HepG2 (cell line): ENCODE data around the gene TPPP2. TPM values are rescaled to one million over a fixed set of nuclear protein-coding genes. Genes with fewer than 3 reads are reported as not detected.

Source experiments
- IRF2 ChIP-seq: IDR thresholded peaks from 2 replicates; pipeline ENCODE4 v1.6.1; 2018; ENCODE audit warnings: missing genetic modification reagents, missing compliant biosample characterization
- MAFK ChIP-seq, 2 experiments: IDR thresholded peaks in 1 of 2; conservative IDR thresholded peaks in 1 of 2; 2 replicates each; pipeline ENCODE4 v1.6.1; 2011; ENCODE audit warnings: improper control_type of control experiment in 2 of 2, low read length in 2 of 2
- NFIB ChIP-seq: sonication (generic); formaldehyde crosslinking; IDR thresholded peaks from 2 replicates; pipeline ENCODE4 v1.9.0; 2021; ENCODE audit warnings: missing genetic modification reagents, mild to moderate bottlenecking, borderline replicate concordance
- PTBP1 ChIP-seq: fragments of 200-400 bp; formaldehyde crosslinking; IDR thresholded peaks from 2 replicates; pipeline ENCODE4 v1.6.1; 2018; ENCODE audit warnings: low read length, low read depth; ENCODE audit not compliant: poor library complexity, severe bottlenecking
- ZC3H4 ChIP-seq: sonication (generic); formaldehyde crosslinking; IDR thresholded peaks from 2 replicates; pipeline ENCODE4 v1.4.0; 2020; ENCODE audit warnings: missing genetic modification reagents, borderline replicate concordance
- ZKSCAN8 ChIP-seq: IDR thresholded peaks from 2 replicates; pipeline ENCODE4 v1.6.1; 2016; ENCODE audit warnings: borderline replicate concordance, missing genetic modification reagents, missing compliant biosample characterization
- ZNF30 ChIP-seq: sonication (generic); formaldehyde crosslinking; IDR thresholded peaks from 2 replicates; pipeline ENCODE4 v1.5.0; 2020; ENCODE audit warnings: mild to moderate bottlenecking, missing genetic modification reagents
- ZNF350 ChIP-seq: sonication (generic); formaldehyde crosslinking; IDR thresholded peaks from 2 replicates; pipeline ENCODE4 v1.4.0; 2020; ENCODE audit warnings: mild to moderate bottlenecking, low read depth, missing genetic modification reagents, borderline replicate concordance
- ZNF530 ChIP-seq: sonication (generic); formaldehyde crosslinking; IDR thresholded peaks from 2 replicates; pipeline ENCODE4 v1.5.0; 2020; ENCODE audit warnings: low read depth, mild to moderate bottlenecking, missing genetic modification reagents
- ZNF891 ChIP-seq: sonication (generic); formaldehyde crosslinking; IDR thresholded peaks from 2 replicates; pipeline ENCODE4 v1.5.0; 2020; ENCODE audit warnings: mild to moderate bottlenecking, missing genetic modification reagents
- polyA plus RNA-seq, 8 experiments: library from polyadenylated mRNA; depleted of rRNA in 3 of 8; stranded (reverse) in 7 of 8; unstranded in 1 of 8; fragments of >200 nt; fragmentation: Illumina TruSeq in 4 of 8; extraction: Trizol in 4 of 8; gene quantifications; 2 replicates each; pipeline versions ENCODE4 v1.2.1 to v1.2.3, GENCODE V29; 2011 to 2016; ENCODE audit warnings: low read depth in 4 of 8, missing spikeins in 1 of 8, mixed read lengths in 1 of 8; ENCODE audit not compliant: insufficient read depth in 1 of 8
- total RNA-seq, 5 experiments: library from RNA; depleted of rRNA; stranded (reverse); fragments of >200 nt; fragmentation: Illumina TruSeq; extraction: Trizol; gene quantifications; 2 replicates each; pipeline ENCODE4 v1.2.3, GENCODE V29; 2016; ENCODE audit warnings: low read depth in 1 of 5
- TF ChIP-seq, protein P1 (sequence below): sonication (generic); formaldehyde crosslinking; IDR thresholded peaks from 2 replicates; pipeline ENCODE4 v1.4.0; 2020; ENCODE audit warnings: missing genetic modification reagents, mild to moderate bottlenecking, borderline replicate concordance
- TF ChIP-seq, protein P2 (sequence below): IDR thresholded peaks from 2 replicates; pipeline ENCODE4 v1.6.1; 2016; ENCODE audit warnings: missing biosample characterization, missing genetic modification reagents, low read depth
- TF ChIP-seq, protein P3 (sequence below): fragments of 450-650 bp; IDR thresholded peaks from 2 replicates; pipeline ENCODE4 v1.6.1; 2017; ENCODE audit warnings: mild to moderate bottlenecking
- TF ChIP-seq, protein P4 (sequence below): sonication (generic); formaldehyde crosslinking; IDR thresholded peaks from 2 replicates; pipeline ENCODE4 v1.4.0; 2020; ENCODE audit warnings: missing genetic modification reagents, borderline replicate concordance
- TF ChIP-seq, protein P5 (sequence below): sonication (generic); formaldehyde crosslinking; IDR thresholded peaks from 2 replicates; pipeline ENCODE4 v1.5.1; 2020; ENCODE audit warnings: mild to moderate bottlenecking, moderate library complexity, missing genetic modification reagents

TPPP2 gene
- total and polyA plus RNA-seq, 2 of the 13 experiments (the other 11 are each of a cell fraction or from before 2014, with no cell fraction given): 0.58 to 4.2 TPM

DNA sequence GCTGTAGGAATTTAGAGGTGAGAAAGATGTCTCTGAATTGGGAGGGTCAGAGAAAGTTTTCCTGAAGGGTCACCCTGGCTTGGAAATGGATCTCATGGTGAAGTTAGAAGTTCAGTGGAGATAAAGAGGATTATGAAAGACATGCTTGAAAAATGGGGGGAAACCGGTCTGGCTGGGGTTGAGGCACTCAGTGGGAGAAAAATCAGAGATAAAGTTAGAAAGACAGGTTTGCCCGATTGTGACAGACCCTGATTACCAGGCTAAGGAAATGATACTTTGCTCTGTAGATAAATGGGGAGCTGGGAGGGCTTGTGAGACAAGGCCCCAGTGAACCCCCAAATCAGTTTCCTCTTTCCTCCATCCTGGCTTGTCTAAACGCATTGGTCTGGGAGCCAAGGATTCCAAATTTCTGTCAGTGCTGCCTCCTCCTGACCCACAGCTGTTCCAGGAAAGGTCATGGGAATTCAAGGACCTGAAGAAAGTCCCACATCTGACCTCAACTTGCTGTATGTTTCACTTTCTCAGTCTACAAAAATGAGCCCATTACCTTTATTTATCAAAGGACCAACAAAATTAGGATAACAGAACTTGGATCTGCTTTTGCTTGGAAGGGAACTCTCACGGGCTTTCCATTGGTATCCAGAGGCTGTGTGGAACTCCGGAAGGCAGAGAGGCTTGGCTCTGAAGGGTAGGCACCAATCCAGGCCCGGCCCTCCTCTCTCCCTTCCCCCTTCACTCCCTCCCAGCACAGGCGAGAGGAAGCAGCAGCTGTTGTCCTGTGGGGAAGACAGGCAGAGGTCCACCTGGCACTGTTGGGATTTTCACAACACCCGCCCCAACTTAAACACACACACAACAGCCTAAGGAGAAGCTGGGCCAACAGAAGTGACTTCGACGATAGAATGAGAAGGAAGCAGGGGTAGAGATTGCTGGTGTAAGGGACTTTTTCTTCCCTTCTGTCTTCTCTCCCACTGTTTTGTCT, 8.7 kb downstream of the TPPP2 start (continued):
- TF ChIP-seq, protein P1, sequence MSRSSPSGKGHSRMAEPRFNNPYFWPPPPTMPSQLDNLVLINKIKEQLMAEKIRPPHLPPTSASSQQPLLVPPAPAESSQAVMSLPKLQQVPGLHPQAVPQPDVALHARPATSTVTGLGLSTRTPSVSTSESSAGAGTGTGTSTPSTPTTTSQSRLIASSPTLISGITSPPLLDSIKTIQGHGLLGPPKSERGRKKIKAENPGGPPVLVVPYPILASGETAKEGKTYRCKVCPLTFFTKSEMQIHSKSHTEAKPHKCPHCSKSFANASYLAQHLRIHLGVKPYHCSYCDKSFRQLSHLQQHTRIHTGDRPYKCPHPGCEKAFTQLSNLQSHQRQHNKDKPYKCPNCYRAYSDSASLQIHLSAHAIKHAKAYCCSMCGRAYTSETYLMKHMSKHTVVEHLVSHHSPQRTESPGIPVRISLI (CRISPR knock-in tag): no peak
- TF ChIP-seq ZC3H4 (CRISPR knock-in tag) (no peak), ZKSCAN8 (CRISPR knock-in tag) (no peak), NFIB (no peak), ZNF530 (CRISPR knock-in tag) (no peak), ZNF350 (CRISPR knock-in tag) (peak; percentile 80; the same call in 1 of the 2 replicates), MAFK (conservative IDR thresholded peaks at IDR 0.05 in 1 of 2, IDR thresholded peaks at IDR 0.05 in 1 of 2; ENCODE audit: low read length in 2 of 2) (no peak), IRF2 (CRISPR knock-in tag) (0 out of 2 replicates have a peak, but pooled peaks have one; percentile 49), ZNF30 (CRISPR knock-in tag) (no peak), ZNF891 (CRISPR knock-in tag) (no peak), PTBP1 (no peak)
- TF ChIP-seq, protein P2, sequence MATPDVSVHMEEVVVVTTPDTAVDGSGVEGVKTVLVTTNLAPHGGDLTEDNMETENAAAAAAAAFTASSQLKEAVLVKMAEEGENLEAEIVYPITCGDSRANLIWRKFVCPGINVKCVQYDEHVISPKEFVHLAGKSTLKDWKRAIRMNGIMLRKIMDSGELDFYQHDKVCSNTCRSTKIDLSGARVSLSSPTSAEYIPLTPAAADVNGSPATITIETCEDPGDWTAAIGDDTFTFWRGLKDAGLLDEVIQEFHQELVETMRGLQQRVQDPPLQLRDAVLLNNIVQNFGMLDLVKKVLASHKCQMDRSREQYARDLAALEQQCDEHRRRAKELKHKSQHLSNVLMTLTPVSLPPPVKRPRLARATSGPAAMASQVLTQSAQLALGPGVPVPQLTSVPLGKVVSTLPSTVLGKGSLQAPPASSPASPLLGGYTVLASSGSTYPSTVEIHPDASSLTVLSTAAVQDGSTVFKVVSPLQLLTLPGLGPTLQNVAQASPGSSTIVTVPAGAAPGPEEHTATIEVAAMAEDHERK (CRISPR knock-in tag): no peak
- TF ChIP-seq, protein P3, sequence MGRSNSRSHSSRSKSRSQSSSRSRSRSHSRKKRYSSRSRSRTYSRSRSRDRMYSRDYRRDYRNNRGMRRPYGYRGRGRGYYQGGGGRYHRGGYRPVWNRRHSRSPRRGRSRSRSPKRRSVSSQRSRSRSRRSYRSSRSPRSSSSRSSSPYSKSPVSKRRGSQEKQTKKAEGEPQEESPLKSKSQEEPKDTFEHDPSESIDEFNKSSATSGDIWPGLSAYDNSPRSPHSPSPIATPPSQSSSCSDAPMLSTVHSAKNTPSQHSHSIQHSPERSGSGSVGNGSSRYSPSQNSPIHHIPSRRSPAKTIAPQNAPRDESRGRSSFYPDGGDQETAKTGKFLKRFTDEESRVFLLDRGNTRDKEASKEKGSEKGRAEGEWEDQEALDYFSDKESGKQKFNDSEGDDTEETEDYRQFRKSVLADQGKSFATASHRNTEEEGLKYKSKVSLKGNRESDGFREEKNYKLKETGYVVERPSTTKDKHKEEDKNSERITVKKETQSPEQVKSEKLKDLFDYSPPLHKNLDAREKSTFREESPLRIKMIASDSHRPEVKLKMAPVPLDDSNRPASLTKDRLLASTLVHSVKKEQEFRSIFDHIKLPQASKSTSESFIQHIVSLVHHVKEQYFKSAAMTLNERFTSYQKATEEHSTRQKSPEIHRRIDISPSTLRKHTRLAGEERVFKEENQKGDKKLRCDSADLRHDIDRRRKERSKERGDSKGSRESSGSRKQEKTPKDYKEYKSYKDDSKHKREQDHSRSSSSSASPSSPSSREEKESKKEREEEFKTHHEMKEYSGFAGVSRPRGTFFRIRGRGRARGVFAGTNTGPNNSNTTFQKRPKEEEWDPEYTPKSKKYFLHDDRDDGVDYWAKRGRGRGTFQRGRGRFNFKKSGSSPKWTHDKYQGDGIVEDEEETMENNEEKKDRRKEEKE: no peak
- TF ChIP-seq, protein P4, sequence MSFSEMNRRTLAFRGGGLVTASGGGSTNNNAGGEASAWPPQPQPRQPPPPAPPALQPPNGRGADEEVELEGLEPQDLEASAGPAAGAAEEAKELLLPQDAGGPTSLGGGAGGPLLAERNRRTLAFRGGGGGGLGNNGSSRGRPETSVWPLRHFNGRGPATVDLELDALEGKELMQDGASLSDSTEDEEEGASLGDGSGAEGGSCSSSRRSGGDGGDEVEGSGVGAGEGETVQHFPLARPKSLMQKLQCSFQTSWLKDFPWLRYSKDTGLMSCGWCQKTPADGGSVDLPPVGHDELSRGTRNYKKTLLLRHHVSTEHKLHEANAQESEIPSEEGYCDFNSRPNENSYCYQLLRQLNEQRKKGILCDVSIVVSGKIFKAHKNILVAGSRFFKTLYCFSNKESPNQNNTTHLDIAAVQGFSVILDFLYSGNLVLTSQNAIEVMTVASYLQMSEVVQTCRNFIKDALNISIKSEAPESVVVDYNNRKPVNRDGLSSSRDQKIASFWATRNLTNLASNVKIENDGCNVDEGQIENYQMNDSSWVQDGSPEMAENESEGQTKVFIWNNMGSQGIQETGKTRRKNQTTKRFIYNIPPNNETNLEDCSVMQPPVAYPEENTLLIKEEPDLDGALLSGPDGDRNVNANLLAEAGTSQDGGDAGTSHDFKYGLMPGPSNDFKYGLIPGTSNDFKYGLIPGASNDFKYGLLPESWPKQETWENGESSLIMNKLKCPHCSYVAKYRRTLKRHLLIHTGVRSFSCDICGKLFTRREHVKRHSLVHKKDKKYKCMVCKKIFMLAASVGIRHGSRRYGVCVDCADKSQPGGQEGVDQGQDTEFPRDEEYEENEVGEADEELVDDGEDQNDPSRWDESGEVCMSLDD (CRISPR knock-in tag): no peak
- TF ChIP-seq, protein P5, sequence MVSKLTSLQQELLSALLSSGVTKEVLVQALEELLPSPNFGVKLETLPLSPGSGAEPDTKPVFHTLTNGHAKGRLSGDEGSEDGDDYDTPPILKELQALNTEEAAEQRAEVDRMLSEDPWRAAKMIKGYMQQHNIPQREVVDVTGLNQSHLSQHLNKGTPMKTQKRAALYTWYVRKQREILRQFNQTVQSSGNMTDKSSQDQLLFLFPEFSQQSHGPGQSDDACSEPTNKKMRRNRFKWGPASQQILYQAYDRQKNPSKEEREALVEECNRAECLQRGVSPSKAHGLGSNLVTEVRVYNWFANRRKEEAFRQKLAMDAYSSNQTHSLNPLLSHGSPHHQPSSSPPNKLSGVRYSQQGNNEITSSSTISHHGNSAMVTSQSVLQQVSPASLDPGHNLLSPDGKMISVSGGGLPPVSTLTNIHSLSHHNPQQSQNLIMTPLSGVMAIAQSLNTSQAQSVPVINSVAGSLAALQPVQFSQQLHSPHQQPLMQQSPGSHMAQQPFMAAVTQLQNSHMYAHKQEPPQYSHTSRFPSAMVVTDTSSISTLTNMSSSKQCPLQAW (CRISPR knock-in tag): peak; percentile 80
